IPS-20b (cell line): ENCODE measurements around the gene MAS1L.
"Not testable (repeated sequence)": the region's sequence is repeated elsewhere in the genome, so short reads cannot be mapped to it uniquely, and the experiment has no call there.

Experiments used
- H3K27ac ChIP-seq: one replicate; pipeline ENCODE4 v1.5.1; 2013; ENCODE audit warnings: low read length
- H3K27me3 ChIP-seq: 2 replicates; pipeline ENCODE4 v1.6.1; 2013; ENCODE audit warnings: mild to moderate bottlenecking, low read length, inconsistent platforms; ENCODE audit not compliant: insufficient read depth
- H3K36me3 ChIP-seq: 2 replicates; pipeline ENCODE4 v1.6.1; 2013; ENCODE audit warnings: low read depth, mild to moderate bottlenecking, inconsistent platforms, low read length, moderate library complexity; ENCODE audit not compliant: insufficient read depth
- H3K4me1 ChIP-seq: 2 replicates; pipeline ENCODE4 v1.6.1; 2013; ENCODE audit warnings: mild to moderate bottlenecking, control low read depth, inconsistent platforms, low read length, moderate library complexity; ENCODE audit not compliant: insufficient read depth
- H3K4me3 ChIP-seq: 2 replicates; pipeline ENCODE4 v1.5.1; 2013; ENCODE audit warnings: mild to moderate bottlenecking, low read length, inconsistent platforms
- H3K9ac ChIP-seq: 2 replicates; pipeline ENCODE4 v1.6.1; 2013; ENCODE audit warnings: low read depth, mild to moderate bottlenecking, inconsistent platforms, low read length, moderate library complexity
- H3K9me3 ChIP-seq: 2 replicates; pipeline ENCODE4 v1.6.1; 2013; ENCODE audit warnings: mild to moderate bottlenecking, low read depth, low read length, inconsistent platforms; ENCODE audit not compliant: insufficient read depth

Gene MAS1L

GRCh38 chr6:29477923-29478450 lies 9.8 kb downstream of the MAS1L start:
- Histone ChIP-seq H3K36me3 (no peaks in the 10 kb centered on the region), H3K9me3 (no peaks in the 10 kb centered on the region), H3K9ac (no peak overlapping the region), H3K4me1 (no peaks in the 10 kb centered on the region), H3K27me3 (no peaks in the 10 kb centered on the region), H3K4me3 (no peak overlapping the region), H3K27ac (no peak overlapping the region)

- Histone ChIP-seq H3K27me3 (no peaks in the 10 kb centered on the region), H3K27ac (no peak overlapping the region), H3K9me3 (no peaks in the 10 kb centered on the region), H3K9ac (no peak overlapping the region), H3K4me3 (no peak overlapping the region), H3K36me3 (no peaks in the 10 kb centered on the region), H3K4me1 (no peaks in the 10 kb centered on the region)
Measured at GRCh38 chr6:29474996-29475395, 12.8 kb downstream of the MAS1L start.

GRCh38 chr6:29466241-29466640 lies 21.5 kb downstream of the MAS1L start:
- Histone ChIP-seq H3K4me3 (no peak overlapping the region), H3K36me3 (no peaks in the 10 kb centered on the region), H3K27ac (no peak overlapping the region), H3K9ac (no peak overlapping the region), H3K9me3 (no peaks in the 10 kb centered on the region), H3K27me3 (no peaks in the 10 kb centered on the region), H3K4me1 (no peaks in the 10 kb centered on the region)

- no peak overlapping the region for H3K27ac ChIP-seq
- no peaks in the 10 kb centered on the region for H3K4me1 ChIP-seq
- H3K4me3 ChIP-seq: no peak overlapping the region
- no peaks in the 10 kb centered on the region for H3K27me3 ChIP-seq
- no peaks in the 10 kb centered on the region for H3K9me3 ChIP-seq
- no peaks in the 10 kb centered on the region for H3K36me3 ChIP-seq
- no peak overlapping the region for H3K9ac ChIP-seq
Measured at GRCh38 chr6:29465801-29466200, 22.0 kb downstream of the MAS1L start.

- Histone ChIP-seq H3K9me3 (no peaks in the 10 kb centered on the region), H3K36me3 (no peaks in the 10 kb centered on the region), H3K4me3 (no peak overlapping the region), H3K27ac (no peak overlapping the region), H3K9ac (no peak overlapping the region), H3K4me1 (no peaks in the 10 kb centered on the region), H3K27me3 (no peaks in the 10 kb centered on the region)
Measured at GRCh38 chr6:29465279-29465678, 22.5 kb downstream of the MAS1L start.

- H3K4me1 ChIP-seq: no peaks in the 10 kb centered on the region
- H3K9ac ChIP-seq: no peak overlapping the region
- H3K27ac ChIP-seq: no peak overlapping the region
- no peaks in the 10 kb centered on the region for H3K27me3 ChIP-seq
- H3K36me3 ChIP-seq: no peaks in the 10 kb centered on the region
- no peak overlapping the region for H3K4me3 ChIP-seq
- H3K9me3 ChIP-seq: no peaks in the 10 kb centered on the region
Measured at GRCh38 chr6:29462022-29462421, 25.7 kb downstream of the MAS1L start.

- Histone ChIP-seq H3K9ac (no peak overlapping the region), H3K4me3 (no peak overlapping the region), H3K4me1 (no peaks in the 10 kb centered on the region), H3K36me3 (no peaks in the 10 kb centered on the region), H3K27ac (no peak overlapping the region), H3K9me3 (no peaks in the 10 kb centered on the region), H3K27me3 (no peaks in the 10 kb centered on the region)
Measured at GRCh38 chr6:29461021-29461814, 26.5 kb downstream of the MAS1L start.

GRCh38 chr6:29456971-29457370 lies 30.8 kb downstream of the MAS1L start, which contains the start of the genes OR11A1 and OR2H1:
Gene OR11A1, minus strand, starts transcription at chr6:29457071. Its CDS starts 29,430 bp downstream, at chr6:29427641.
Gene OR2H1, plus strand, starts transcription at chr6:29457155. Its CDS starts 4,615 bp downstream, at chr6:29461770.
- no peak within 1 kb of the TSS for H3K27ac ChIP-seq
- no peak within 1 kb of the TSS for H3K9ac ChIP-seq
- H3K9me3 ChIP-seq: no peaks in the 10 kb centered on the region
- H3K36me3 ChIP-seq: no peaks in the 10 kb centered on the region
- H3K27me3 ChIP-seq: no peaks in the 10 kb centered on the region
- no peak within 1 kb of the TSS for H3K4me3 ChIP-seq
- H3K4me1 ChIP-seq: no peaks in the 10 kb centered on the region

GRCh38 chr6:29451471-29452193 lies 36.1 kb downstream of the MAS1L start:
- no peak overlapping the region for H3K4me3 ChIP-seq
- H3K9ac ChIP-seq: no peak overlapping the region
- H3K27me3 ChIP-seq: no peaks in the 10 kb centered on the region
- no peaks in the 10 kb centered on the region; the same call in 1 of the 2 replicates for H3K9me3 ChIP-seq
- H3K27ac ChIP-seq: no peak overlapping the region
- peaks cover 5% of the 10 kb centered on the region; the same call in 1 of the 2 replicates for H3K4me1 ChIP-seq
- no peaks in the 10 kb centered on the region for H3K36me3 ChIP-seq

- H3K9ac ChIP-seq: no peak overlapping the region
- no peaks in the 10 kb centered on the region; the same call in 1 of the 2 replicates for H3K9me3 ChIP-seq
- no peaks in the 10 kb centered on the region for H3K27me3 ChIP-seq
- H3K27ac ChIP-seq: no peak overlapping the region
- no peak overlapping the region for H3K4me3 ChIP-seq
- H3K36me3 ChIP-seq: no peaks in the 10 kb centered on the region
- peaks cover 5% of the 10 kb centered on the region; the same call in 1 of the 2 replicates for H3K4me1 ChIP-seq
Measured at GRCh38 chr6:29447670-29448069, 40.1 kb downstream of the MAS1L start.

GRCh38 chr6:29444031-29444430 lies 43.7 kb downstream of the MAS1L start:
- H3K4me3 ChIP-seq, H3K4me1 ChIP-seq, H3K36me3 ChIP-seq, H3K9ac ChIP-seq, H3K9me3 ChIP-seq, H3K27me3 ChIP-seq, H3K27ac ChIP-seq: not testable (repeated sequence)
